Measurements from ENCODE around the gene ATF4.
"Not testable (repeated sequence)": the region's sequence is repeated elsewhere in the genome, so short reads cannot be mapped to it uniquely, and the experiment has no call there.

The ATF4 gene

DNA sequence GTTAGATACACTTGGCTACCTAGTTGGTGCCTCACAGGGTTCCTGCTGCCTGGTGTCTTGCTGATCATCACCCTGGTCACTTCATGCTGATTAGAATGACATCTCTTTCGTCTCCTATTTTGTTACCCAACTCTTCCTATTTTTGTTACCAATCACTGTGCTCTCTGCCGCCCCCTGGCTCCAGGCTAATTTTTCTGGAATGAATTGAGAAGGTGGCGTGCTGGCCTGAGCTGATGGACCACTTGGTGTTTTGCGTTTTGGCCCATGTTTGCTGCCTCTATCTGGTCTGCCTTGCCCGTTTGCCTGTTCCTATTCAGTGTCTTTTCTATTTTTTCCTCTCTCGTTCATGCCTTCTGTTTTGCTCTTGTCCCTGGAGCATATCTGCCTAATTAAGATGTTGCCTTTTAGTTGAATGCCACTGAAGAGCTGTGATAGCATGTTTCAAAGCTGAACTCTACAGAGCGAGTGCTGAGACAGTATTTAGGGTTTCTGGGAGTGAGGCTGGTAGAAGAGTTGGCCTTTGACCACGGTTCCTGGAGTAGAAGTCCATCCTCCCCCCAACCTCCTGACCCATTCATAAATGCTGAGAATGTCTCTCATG is 5.9 kb upstream of the ATF4 start:
- DNase-seq = peak; percentile 56

DNA sequence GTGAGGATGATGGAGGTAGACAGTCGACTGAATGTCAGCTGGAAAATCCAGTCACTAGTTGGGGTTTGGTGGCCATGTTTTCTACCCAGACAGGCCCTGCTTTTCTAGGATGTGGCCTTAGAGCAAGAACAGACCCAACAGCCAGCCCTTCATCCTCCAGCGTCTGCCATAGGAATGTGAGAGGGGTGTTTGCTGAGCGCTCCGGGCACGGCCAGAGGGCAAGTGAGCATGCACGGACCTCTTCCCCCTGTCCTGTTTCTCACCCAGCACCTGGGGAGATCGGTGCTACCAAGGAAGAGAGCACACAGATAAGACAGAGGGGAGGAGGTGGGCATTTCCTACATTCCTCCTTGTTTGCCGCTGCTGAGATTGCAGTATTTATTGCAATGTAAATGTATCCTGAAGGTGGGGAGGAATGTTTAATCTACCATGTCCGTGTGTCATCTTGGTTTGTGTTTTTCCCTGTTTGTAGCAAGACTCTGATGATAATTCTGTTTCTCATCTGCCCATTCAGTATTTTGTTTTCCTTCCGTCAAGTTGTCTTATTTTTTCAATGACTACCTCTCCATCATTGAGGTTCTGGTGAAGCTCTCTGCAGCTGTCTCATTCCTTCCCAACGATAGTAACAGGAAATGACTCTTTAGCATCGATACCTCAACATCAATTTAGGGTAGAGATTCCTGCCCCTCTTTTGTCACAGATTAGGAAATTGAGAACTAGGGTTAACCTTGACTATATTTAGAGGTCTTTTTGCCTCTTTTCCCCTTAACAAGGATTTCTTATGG is 4.9 kb upstream of the ATF4 start:
- DNase-seq = no peak

DNA sequence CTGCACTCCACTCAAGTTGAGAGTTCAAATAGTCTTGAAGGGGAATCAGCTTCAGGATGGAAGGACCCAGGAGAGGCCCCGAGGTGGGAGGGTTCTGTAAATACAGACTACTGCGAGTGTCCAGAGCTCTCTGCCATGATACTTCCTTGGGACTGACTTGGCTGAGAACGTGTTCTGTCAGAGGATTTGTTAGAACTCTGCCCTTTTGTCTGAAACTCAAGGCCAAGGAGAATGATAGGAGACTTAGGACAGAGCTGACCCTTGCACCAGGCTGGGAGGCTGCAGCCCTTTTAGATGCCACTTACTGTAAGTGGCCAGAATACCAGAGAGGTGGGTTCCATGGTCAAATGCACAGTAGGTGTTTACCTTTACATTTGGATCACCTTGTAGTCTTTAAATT is 2.9 kb upstream of the ATF4 start:
- DNase-seq = no peak

DNA sequence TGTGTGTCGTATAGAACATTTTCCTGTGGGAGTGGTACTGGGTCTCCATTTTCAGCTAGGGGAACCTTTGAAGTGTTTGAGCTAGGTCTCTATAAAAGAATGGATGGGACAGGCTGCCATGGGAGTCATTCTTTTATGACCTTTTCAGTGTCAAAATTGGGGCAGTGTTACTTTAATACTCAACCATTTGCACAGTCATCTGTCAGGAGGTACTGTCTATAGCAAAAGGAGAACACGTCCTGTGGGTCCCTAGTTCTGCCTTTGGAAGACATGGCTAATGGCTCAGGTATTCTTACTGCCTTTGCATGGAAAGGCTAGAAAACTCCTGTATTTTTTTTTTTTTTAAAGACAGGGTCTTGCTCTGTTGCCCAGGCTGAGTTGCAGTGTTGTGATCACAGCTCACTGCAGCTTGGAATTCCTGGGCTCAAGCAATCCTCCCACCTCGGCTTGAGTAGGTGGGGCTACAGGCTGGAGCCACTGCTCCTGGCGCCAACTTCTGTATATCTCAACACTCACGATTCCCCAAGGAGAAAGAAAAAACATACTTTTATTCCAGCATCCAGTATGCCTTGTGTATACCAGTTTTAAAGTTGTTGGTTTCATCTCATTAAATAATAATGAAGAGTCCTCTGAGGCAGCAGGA is 2.1 kb upstream of the ATF4 start:
- no peak for DNase-seq

DNA sequence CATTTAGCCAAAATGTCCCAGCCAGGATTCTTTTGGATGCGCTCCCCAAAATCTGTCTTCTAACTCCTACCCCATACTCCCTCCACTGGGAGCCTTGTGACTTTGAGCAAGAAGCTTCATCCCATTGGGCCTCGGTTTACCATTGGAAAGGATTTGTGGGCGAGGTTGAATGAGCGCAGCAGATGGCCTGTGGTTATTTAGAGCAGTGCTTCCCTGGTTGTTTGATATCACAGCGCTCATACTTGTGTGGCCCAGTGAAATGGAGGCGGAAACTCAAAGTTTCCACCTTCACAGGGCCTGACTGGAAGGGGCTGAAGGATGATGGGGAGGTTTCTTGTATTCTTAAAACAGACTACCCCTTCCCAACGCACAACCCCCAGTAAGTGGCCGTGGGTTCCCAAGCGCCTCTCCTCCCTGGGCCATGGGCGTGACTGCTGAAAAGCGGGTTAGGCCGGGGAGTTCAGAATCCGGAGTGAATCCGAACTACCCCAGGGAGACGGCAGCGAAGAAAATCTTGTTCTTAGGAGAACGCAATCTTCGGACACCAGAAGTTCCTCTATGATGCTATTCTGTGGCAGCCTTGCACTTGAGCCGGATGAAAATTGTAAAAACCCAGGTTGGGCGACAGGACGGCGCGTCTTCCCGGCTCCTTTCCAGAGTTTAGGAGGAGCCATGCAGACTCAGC is 1.2 kb upstream of the ATF4 start:
- no peak for DNase-seq

DNA sequence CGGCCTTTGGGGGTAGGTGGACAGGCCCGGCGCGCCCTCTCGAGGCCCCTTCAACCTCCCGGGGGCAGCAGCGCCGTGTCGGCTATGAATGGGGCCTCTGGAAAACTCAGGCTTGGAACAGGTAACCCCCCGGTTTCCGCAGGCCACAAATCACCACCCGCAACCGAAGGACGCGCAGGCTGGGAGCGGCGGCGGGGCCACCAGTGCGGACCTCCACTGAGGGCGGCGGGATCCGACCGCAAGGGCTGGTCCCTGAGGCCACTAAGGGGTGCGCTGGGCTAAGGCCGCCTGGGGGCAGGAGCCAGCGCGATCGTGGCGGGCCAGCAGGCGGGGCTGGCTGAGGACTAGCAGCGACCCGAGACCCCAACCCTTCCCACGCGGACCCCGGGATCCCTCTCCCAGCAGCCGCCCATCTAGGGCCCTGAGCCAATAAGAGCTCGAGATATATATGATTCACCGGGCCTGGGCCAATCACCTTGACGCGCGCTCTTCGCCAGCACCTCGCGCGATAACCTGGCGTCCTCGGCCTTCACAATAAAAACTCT is 609 bp upstream of the ATF4 start:
- peak; percentile 31 for DNase-seq

DNA sequence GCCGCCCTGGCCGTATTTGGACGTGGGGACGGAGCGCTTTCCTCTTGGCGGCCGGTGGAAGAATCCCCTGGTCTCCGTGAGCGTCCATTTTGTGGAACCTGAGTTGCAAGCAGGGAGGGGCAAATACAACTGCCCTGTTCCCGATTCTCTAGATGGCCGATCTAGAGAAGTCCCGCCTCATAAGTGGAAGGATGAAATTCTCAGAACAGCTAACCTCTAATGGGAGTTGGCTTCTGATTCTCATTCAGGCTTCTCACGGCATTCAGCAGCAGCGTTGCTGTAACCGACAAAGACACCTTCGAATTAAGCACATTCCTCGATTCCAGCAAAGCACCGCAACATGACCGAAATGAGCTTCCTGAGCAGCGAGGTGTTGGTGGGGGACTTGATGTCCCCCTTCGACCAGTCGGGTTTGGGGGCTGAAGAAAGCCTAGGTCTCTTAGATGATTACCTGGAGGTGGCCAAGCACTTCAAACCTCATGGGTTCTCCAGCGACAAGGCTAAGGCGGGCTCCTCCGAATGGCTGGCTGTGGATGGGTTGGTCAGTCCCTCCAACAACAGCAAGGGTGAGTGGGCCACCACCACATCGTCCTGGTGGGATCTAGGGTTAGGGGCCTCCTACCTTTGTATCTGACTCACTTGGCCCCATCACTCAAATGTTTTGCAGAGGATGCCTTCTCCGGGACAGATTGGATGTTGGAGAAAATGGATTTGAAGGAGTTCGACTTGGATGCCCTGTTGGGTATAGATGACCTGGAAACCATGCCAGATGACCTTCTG is 934 bp downstream of the ATF4 start:
- DNase-seq = not testable (repeated sequence)

DNA sequence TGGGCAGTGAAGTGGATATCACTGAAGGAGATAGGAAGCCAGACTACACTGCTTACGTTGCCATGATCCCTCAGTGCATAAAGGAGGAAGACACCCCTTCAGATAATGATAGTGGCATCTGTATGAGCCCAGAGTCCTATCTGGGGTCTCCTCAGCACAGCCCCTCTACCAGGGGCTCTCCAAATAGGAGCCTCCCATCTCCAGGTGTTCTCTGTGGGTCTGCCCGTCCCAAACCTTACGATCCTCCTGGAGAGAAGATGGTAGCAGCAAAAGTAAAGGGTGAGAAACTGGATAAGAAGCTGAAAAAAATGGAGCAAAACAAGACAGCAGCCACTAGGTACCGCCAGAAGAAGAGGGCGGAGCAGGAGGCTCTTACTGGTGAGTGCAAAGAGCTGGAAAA is 1.7 kb downstream of the ATF4 start:
- not testable (repeated sequence) for DNase-seq

DNA sequence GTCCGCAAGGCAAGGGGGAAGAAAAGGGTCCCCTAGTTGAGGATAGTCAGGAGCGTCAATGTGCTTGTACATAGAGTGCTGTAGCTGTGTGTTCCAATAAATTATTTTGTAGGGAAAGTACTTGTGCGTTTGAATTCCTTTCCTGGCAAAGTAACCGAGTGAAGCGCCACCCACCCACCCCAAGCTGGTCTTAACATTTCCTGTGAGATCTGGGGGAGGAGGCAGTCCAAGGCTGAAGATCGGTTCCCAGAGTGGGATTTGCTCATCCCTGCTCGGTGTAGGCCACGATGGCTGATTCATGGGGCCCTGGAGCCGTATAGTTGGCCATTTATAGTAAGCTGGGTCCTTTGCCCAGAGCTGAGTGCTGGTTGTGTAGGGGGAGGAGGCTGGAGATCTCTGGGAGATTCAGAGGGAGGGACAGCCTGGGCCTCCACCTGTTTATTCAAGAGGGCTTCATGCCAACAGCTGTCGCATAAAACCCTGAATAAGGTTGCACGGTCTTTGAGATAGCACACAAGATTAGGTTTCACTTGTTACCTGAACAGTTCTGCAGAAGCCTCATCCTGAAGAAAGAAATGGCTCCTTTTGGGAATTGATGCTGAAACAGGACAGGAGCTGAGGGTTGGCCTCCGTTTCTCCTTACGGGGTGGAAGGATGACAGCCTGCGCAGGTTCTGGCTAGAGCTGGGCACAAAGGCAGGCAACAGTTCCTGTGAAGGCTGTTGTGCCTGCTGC is 2.4 kb downstream of the ATF4 start:
- no peak for DNase-seq

DNA sequence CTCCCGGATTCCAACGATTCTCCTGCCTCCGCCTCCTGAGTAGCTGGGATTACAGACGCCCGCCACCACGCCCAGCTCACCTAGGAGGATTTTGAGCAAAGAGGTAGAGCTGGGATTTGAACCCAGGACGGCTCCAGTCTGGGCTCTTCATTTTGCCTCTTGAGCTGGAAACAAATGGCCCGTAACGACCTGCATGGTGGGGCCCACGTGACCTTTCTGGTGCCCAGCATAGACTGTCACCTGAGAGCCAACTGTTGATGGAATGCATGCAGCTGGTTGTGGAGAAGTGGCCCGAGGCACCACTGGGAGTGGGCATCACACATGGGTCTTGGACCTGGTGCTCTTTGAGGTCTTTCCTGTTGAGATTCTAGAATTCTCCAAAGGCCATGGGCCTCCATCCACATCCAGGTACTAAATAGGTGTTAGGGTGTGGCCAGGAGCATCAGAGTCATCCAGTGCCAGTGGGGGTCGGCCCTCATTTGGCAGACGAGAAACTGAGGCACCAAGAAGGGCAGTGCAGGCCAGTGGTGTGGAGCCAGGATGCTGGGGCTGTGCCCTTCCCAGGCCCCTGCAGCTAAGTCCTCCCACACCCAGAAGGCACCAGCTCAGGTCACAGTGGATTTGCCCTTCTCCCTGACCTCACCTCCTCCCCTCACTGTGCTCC is 3.9 kb downstream of the ATF4 start:
- no peak for DNase-seq

DNA sequence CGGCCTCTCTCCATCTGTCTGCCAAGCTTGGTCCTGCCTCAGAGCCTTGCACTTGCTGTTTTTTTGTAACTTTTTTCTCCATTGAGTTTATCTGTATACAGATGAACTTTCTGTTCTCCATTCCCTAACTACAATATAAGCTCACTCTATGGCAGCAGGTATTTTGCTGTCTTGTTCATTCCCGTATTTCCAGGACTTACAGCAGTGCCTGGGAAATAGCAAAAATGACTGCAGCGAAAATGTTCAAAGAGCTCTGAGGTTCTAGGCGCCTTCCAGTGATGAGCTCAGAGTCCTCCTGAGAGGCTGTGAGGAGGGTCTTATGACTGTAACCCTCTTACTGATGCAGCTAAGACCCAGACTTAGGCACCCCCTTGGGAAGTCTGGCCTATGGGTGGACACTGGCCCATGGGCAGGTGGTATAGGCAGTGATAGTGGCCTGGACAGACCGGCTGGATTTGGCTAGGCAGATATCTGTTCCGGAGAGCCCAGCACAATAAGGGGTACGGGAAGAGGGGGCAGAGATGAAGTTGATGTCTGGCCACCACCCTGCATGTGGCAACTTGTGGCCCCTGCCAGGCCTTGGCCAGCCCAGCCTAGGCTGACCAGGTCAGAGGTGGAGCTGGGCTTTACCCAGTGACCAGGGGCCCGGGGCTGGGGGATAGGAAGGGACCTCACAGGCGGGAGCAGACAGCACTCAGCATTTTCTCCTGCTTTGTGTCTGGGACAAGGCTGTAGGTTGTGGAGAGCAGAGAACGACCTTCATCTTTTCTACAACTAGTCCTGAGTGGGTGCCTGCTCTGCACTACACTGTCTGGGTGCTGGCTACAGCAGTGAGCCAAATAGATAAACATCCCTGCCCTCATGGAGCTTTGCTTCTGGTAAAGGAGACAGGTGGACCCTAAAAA is 4.6 kb downstream of the ATF4 start:
- no peak for DNase-seq

DNA sequence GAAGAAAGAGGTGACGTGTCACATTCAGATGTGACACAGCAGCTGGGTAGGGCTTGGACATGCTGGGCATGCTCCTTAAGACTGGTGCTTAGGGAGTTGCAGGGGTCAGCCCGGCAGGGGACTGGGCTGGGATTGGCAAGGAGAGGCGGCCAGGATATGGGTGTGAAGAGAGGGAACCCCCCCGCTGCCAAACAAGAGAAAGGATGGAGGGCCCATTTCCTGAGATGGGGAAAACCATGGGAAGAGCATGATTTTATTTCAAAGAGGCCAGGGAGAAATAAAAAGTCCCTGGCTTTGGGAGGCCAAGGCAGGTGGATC is 5.3 kb downstream of the ATF4 start:
- no peak for DNase-seq

DNA sequence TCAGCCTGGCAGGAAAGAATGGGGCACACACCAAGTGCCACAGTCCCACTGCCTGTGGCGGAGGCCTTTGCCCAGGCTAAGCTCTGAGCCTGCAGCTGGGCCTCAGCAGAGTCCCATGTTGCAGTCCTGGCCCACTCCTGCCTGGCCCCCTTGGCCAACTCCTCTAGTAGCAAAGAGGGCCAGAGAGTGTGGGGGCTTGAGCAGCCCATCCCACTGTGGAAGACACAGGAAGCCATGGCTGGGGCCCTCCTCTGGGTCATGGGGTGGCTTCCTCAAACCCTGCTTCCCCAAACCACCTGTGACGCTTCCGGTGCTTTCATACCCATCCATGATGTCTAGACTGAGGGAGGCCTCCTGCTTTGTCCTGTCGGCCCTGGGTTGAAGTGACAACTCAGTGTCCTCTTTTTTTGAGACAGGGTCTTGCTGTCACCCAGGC is 6.4 kb downstream of the ATF4 start:
- DNase-seq = no peak

DNA sequence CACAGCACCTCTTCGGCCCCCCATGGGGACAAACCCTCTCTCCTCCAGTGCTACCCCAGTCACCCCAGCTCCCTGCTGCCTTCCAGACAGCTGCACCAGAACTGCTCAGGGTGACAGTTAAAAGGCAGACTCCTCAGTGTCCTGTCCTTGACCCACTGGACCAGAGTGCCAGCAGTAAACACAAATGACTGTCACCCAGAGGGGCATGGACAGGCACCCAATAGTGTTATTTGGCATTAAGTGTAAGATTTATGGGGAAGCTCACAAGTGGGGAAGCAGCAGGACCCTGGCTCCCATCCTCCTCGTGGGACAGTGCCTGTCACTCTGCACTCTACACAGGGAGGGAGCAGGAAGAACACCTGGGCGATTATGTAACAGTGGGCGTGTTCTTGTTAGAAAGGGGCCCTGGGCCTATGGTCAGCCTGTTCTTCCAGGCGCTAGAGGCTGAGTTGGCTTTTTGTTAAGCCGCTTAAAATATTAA is 7.2 kb downstream of the ATF4 start:
- DNase-seq = no peak

DNA sequence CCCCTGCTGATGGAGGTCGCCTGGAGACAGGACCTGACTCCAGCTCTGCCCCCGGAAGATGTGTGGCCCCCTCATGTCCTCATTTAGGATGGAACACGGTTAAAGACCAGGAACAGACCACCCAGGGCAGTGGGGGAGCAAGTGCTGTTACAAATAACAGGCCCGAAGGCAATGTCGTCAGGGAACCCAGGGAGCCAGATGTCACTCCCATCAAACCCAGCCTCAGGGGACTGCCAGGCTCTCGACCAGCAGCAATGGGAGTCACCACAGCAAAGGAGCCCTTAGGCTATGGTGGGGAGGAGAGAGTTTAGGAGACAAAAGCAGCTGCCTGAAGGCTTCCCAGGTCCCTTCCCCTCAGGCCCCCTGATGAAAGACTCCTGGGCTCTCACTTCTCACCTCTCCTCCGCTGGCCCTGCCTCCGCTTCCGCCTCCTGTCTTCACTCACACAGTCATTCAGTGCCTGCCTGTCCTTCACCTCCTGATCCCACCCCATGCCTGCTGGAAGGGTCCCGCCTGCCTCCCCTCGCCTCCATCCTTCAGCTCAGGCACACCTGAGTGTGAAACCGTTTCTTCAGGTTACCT is 7.8 kb downstream of the ATF4 start:
- DNase-seq = no peak

DNA sequence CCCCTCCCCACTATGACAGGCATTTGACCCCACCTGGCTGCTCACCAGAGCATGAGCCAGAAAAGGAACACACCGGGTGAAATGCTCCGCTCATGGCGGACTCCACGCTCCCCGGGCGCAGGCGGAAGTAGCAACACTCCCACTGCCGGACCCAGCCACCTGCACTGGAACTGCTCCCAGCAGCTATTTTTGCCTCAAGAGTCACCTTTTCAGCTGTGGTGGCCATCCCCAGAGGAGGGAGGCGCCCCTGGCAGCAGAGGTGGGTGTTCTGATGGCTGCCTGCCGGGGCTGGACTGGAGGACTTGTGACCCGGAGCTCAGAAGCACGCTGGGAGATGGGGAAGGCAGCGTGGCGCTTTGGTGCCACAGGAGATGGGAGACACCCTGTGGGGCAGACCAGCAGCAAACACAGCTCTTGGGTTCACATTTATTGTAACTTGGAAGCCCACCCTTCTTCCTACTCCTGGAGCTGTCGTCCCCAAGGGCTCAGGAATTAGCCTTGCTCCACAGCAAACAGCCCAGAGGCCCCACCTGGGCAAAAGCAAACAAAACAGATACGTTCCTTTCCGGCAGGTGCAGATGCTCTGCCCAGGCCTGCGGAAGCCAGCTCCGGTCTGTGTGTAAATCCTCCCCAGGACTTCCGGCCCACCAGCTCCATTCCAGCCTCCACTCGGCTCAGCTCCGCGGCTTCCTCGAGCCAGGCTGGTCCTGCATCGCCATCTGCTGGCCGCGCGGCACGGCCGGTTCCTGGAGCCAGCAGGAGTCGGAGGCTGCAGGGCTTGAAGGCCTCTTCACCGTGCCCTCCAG is 8.5 kb downstream of the ATF4 start:
- peak; percentile 91 for DNase-seq

DNA sequence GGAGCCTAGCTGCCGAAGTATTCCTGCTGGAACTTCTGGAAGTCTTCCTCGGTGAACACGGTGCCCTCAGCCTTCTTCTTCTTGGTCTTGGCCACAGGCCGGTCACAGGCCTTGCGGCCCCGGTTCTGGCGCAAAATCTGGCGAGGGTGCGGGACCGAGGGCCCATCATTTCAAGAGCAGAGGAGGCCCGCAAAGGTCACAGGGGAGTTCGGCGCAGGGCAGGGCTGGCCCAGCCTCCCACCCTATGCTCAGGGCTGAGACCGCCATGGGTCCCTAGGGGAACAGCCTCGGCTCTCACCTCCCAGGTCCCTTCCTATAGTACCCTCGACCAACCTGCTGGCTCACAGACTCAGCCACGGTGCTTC is 9.1 kb downstream of the ATF4 start:
- no peak for DNase-seq

DNA sequence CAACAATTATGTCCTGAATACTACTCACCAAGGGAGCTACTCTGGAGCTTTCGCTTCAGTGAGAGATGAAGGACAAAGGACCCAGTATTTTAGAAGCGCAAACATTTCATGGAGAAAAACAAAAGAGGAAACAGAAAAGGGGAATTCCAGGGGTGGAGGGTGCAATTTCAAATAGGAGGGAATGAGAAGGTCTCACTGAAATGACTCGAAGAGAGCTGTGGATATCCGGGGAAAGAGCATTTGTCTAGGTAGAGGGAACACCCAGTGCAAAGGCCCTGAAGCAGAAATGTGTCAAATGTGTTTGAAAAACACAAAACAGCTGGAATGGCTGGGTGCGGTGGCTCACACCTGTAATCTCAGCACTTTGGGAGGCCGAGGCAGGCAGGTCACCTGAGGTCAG is 9.8 kb downstream of the ATF4 start:
- no peak for DNase-seq
